Spleen (tissue), 11 donors: ENCODE data around the gene LRRC56. TPM values are rescaled to one million over a fixed set of nuclear protein-coding genes. Genes with fewer than 3 reads are reported as not detected.

Experiments
- DNase-seq: peaks from one replicate; pipeline ENCODE4 v3.0.0-alpha.2; 2020
- H3K27ac ChIP-seq, 8 donors: fragments of 200-600 bp; sonication (generic) in 7 of 8; 1 replicate in 4 of 8; 2 replicates in 4 of 8; pipeline versions ENCODE4 v1.5.0 to v1.8.0; 2016 to 2021; ENCODE audit warnings: inconsistent platforms in 4 of 8, mild to moderate bottlenecking in 4 of 8, moderate library complexity in 1 of 8
- H3K27me3 ChIP-seq, 7 donors: fragments of 200-600 bp; sonication (generic) in 6 of 7; replicated peaks in 1 of 7; 1 replicate in 4 of 7; 2 replicates in 3 of 7; pipeline versions ENCODE4 v1.5.0 to v1.8.0; 2016 to 2021; ENCODE audit warnings: inconsistent platforms in 3 of 7, mild to moderate bottlenecking in 1 of 7
- H3K36me3 ChIP-seq, 6 donors: fragments of 200-600 bp; sonication (generic) in 5 of 6; 1 replicate in 4 of 6; 2 replicates in 2 of 6; pipeline versions ENCODE4 v1.5.0 to v1.8.0; 2016 to 2021; ENCODE audit warnings: inconsistent platforms in 2 of 6
- H3K4me1 ChIP-seq, 6 donors: fragments of 200-600 bp; sonication (generic) in 5 of 6; 1 replicate in 3 of 6; 2 replicates in 3 of 6; pipeline versions ENCODE4 v1.5.0 to v1.8.0; 2016 to 2021; ENCODE audit warnings: inconsistent platforms in 3 of 6
- H3K4me3 ChIP-seq, 8 donors: fragments of 200-600 bp; sonication (generic) in 7 of 8; 1 replicate in 4 of 8; 2 replicates in 4 of 8; pipeline versions ENCODE4 v1.5.0 to v1.8.0; 2016 to 2021; ENCODE audit warnings: inconsistent platforms in 4 of 8, mild to moderate bottlenecking in 4 of 8, moderate library complexity in 2 of 8
- H3K9me3 ChIP-seq, 8 donors: fragments of 200-600 bp; sonication (generic) in 7 of 8; 1 replicate in 4 of 8; 2 replicates in 4 of 8; pipeline versions ENCODE4 v1.5.0 to v1.8.0; 2016 to 2021; ENCODE audit warnings: inconsistent platforms in 4 of 8
- CTCF ChIP-seq, 11 experiments: fragments of 200-600 bp in 7 of 11; fragments of 450-650 bp in 4 of 11; sonication (generic) in 4 of 11; IDR thresholded peaks in 8 of 11; conservative IDR thresholded peaks in 3 of 11; 1 replicate in 7 of 11; 2 replicates in 4 of 11; pipeline versions ENCODE4 v1.4.0 to v1.8.0; 2016 to 2021; ENCODE audit warnings: antibody characterized with exemption in 11 of 11, inconsistent platforms in 4 of 11, mild to moderate bottlenecking in 1 of 11
- POLR2A ChIP-seq, 3 donors: fragments of 450-650 bp; IDR thresholded peaks; one replicate each; pipeline ENCODE4 v1.5.1; 2017; ENCODE audit warnings: antibody characterized with exemption in 3 of 3, mild to moderate bottlenecking in 1 of 3
- POLR2AphosphoS5 ChIP-seq, 3 donors: sonication (generic); formaldehyde crosslinking; IDR thresholded peaks; one replicate each; pipeline ENCODE4 v1.5.1; 2017; ENCODE audit warnings: antibody characterized with exemption in 3 of 3
- WGBS, 5 donors: extraction: QIAGEN DNeasy Blood & Tissue Kit in 3 of 5; methylation state at CpG; one replicate each; pipeline versions ENCODE4 v1.1.5 to v1.1.7; 2013 to 2018; 5-methylcytosine and 5-hydroxymethylcytosine counted together
- intact Hi-C: fragments of 100-400 bp; cut with DNase I; formaldehyde crosslinking; loops from one replicate; pipeline ENCODE4 v1.15.0; 2023; ENCODE audit warnings: low total_unique reads
- polyA plus RNA-seq, 3 donors: library from polyadenylated mRNA; stranded (reverse); fragments of 200-250 nt; gene quantifications; one replicate each; pipeline ENCODE4 v1.2.1, GENCODE V29; 2013
- total RNA-seq, 7 donors: library from RNA; depleted of rRNA in 3 of 7; stranded (reverse); fragments of >200 nt in 3 of 7; fragmentation: NEBNext Ultra II Directional in 4 of 7; extraction: Animal tissue kit (Norgen Biotek cat#: 25700) in 4 of 7; gene quantifications; one replicate each; pipeline versions ENCODE4 v1.1.0 to v1.2.1, GENCODE V29; 2016 to 2021
- donor health status: healthy with polysubstance abuse.
- donor health status: DM: no; HTN: no; CAD: no; lungs with moderate emphysema.
- donor health status: DM: no; HTN: no; CAD: no.
- donor health status: Bipolar disorder and iron deficiency.
- donor health status: healthy.
- donor health status: DM: no; HTN: no; CAD: no.
- donor health status: DM: yes; HTN: yes; CAD: no.

LRRC56 gene
- total and polyA plus RNA-seq, 10 donors: 1.0 to 4.6 (median 2.3) TPM

DNA sequence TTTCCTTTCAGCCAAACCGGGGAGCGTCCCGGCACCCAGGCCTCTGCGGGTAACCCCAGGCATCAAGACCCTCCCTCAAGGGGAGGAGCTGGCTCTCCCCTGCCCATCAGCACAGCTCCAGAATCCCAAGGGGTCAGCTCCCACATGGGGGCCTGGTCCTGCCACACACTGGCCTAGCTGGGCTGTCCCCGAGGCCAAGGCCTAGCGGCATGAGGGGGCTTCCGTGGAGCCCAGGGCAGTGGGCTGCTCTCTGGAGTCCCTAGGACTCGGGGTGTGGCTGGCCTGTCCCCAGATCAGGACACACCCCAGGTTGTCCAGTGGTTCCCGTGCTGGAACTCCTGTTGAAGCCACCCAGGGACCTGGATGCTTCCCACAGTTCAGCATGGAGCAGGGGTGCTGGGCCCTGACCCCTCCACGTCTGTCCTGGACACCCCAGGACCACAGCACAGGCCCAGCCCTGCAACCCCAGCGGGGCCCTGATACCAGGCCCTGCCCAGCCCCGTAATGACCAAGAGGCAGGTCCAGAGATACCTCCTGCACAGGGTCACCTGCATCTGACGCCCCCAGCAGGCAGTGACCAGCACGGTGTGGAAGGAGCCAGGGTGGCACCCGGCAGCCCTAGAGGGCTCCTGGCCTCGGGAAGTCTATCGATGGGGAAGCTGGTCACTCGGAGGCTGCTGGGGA, 7.5 kb upstream of the LRRC56 start:
- TF ChIP-seq POLR2AphosphoS5 (IDR thresholded peaks at IDR 0.05): peak in 1 of 3 donors; percentile 18
- no peak for TF ChIP-seq CTCF (IDR thresholded peaks at IDR 0.05 in 8 of 11, conservative IDR thresholded peaks at IDR 0.05 in 3 of 11)
- H3K4me1 ChIP-seq: peaks cover 9 to 34% (median 25%) of the 10 kb centered on the region in 6 donors
- no peaks in the 10 kb centered on the region for H3K27me3 ChIP-seq
- no peaks in the 10 kb centered on the region for H3K9me3 ChIP-seq
- intact Hi-C loops: no loop called here
- H3K36me3 ChIP-seq: peaks cover 0 to 38% (median 26%) of the 10 kb centered on the region in 6 donors
- H3K27ac ChIP-seq: no peak overlapping the region
- no peak for DNase-seq
- 87 to 97% (median 91%) methylated on average over 8 to 18 of the region's 18 CpGs for WGBS, 5 donors
- H3K4me3 ChIP-seq: no peak overlapping the region

- 90 to 95% (median 94%) methylated on average over 17 to 28 of the region's 28 CpGs for whole genome bisulfite sequencing, 5 donors
- intact Hi-C loops: no loop called here
- Histone ChIP-seq H3K9me3 (no peaks in the 10 kb centered on the region), H3K27me3 (peaks cover 0 to 5% (median 0%) of the 10 kb centered on the region in 7 donors), H3K4me1 (peaks cover 9 to 40% (median 31%) of the 10 kb centered on the region in 6 donors), H3K36me3 (peaks cover 0 to 38% (median 26%) of the 10 kb centered on the region in 6 donors), H3K27ac (peak overlapping the region in 1 of 8 donors; percentile 8), H3K4me3 (no peak overlapping the region)
- peak; percentile 73 for DNase-seq
- TF ChIP-seq POLR2A (IDR thresholded peaks at IDR 0.05) (no peak), POLR2AphosphoS5 (IDR thresholded peaks at IDR 0.05) (peak in 2 of 3 donors; percentile 7 to 10), CTCF (IDR thresholded peaks at IDR 0.05 in 8 of 11, conservative IDR thresholded peaks at IDR 0.05 in 3 of 11) (no peak)
These were observed 6.1 kb upstream of the LRRC56 start for GRCh38 chr11:530960-531831.

- Histone ChIP-seq H3K4me3 (no peak overlapping the region), H3K9me3 (no peaks in the 10 kb centered on the region), H3K4me1 (peaks cover 16 to 48% (median 39%) of the 10 kb centered on the region in 6 donors), H3K27ac (peak overlapping the region in 2 of 8 donors; percentile 8 to 16), H3K36me3 (peaks cover 0 to 38% (median 26%) of the 10 kb centered on the region in 6 donors), H3K27me3 (peaks cover 0 to 13% (median 0%) of the 10 kb centered on the region in 7 donors)
- intact Hi-C loops: no loop called here
- DNase-seq: no peak
- 51 to 85% (median 79%) methylated on average over 8 to 18 of the region's 18 CpGs for WGBS, 5 donors
- TF ChIP-seq POLR2A (IDR thresholded peaks at IDR 0.05): no peak
- TF ChIP-seq POLR2AphosphoS5 (IDR thresholded peaks at IDR 0.05): peak in 1 of 3 donors; percentile 43
- no peak for TF ChIP-seq CTCF (IDR thresholded peaks at IDR 0.05 in 8 of 11, conservative IDR thresholded peaks at IDR 0.05 in 3 of 11)
These were observed 5.3 kb upstream of the LRRC56 start for GRCh38 chr11:531919-532526.
